WI38 (cell line): ENCODE measurements around the gene GNAT1.
A peak's percentile ranks its signal among the peaks of the same experiment; 100 is the strongest.

Experiments used
- H3K4me3 ChIP-seq: 2 replicates; pipeline ENCODE4 v1.5.1; 2011; ENCODE audit warnings: low read depth, mild to moderate bottlenecking, control low read depth, low read length
- CTCF ChIP-seq: IDR thresholded peaks from 2 replicates; pipeline ENCODE4 v1.5.1; 2012; ENCODE audit warnings: low read depth, mild to moderate bottlenecking, control low read depth, low read length

The GNAT1 gene

GRCh38 chr3:50151728-50152127 is 39.7 kb upstream of the GNAT1 start:
- H3K4me3 ChIP-seq = no peak overlapping the region
- TF ChIP-seq CTCF = no peak

GRCh38 chr3:50153782-50154475 is 37.5 kb upstream of the GNAT1 start:
- TF ChIP-seq CTCF = no peak
- no peak overlapping the region for H3K4me3 ChIP-seq

GRCh38 chr3:50154476-50154839 is 37.0 kb upstream of the GNAT1 start:
- H3K4me3 ChIP-seq = peak overlapping the region; percentile 38; the same call in 1 of the 2 replicates
- TF ChIP-seq CTCF = 0 out of 2 replicates have a peak, but pooled peaks have one; percentile 22

GRCh38 chr3:50154840-50155490 is 36.4 kb upstream of the GNAT1 start, which contains the start of gene SEMA3F:
Gene SEMA3F (plus strand): TSS chr3:50155324. CDS start chr3:50159623, 4,299 bp downstream.
- H3K4me3 ChIP-seq = peak within 1 kb of the TSS; percentile 63
- no peak for TF ChIP-seq CTCF

- H3K4me3 ChIP-seq = peak overlapping the region; percentile 63
- TF ChIP-seq CTCF = no peak
These were observed 35.9 kb upstream of the GNAT1 start for GRCh38 chr3:50155491-50155878.

- TF ChIP-seq CTCF = no peak
- peak overlapping the region; percentile 63 for H3K4me3 ChIP-seq
These were observed 35.5 kb upstream of the GNAT1 start for GRCh38 chr3:50155891-50156290.
